HG03139 (cell line): ENCODE data around the gene MYO3B.
"Not testable (repeated sequence)": the region's sequence is repeated elsewhere in the genome, so short reads cannot be mapped to it uniquely, and the experiment has no call there.

Source experiments
- ATAC-seq: cut with Tn5 transposase; IDR thresholded peaks from one replicate; pipeline ENCODE4 v1.9.1; 2021; ENCODE audit not compliant: unreplicated experiment

MYO3B gene

GRCh38 chr2:170332676-170333402 lies 154.9 kb downstream of the MYO3B start:
- no peak for ATAC-seq

GRCh38 chr2:170335351-170335750 lies 157.4 kb downstream of the MYO3B start:
- ATAC-seq, result no peak

GRCh38 chr2:170336408-170336807 lies 158.5 kb downstream of the MYO3B start:
- ATAC-seq, result no peak

GRCh38 chr2:170336916-170337315 lies 159.0 kb downstream of the MYO3B start:
- ATAC-seq, result no peak

- no peak for ATAC-seq
Observed at GRCh38 chr2:170339322-170339721, 161.4 kb downstream of the MYO3B start.

GRCh38 chr2:170339750-170340692 lies 162.1 kb downstream of the MYO3B start:
- ATAC-seq, result no peak

GRCh38 chr2:170340693-170341068 lies 162.7 kb downstream of the MYO3B start:
- ATAC-seq, result no peak

GRCh38 chr2:170341684-170342623 lies 164.0 kb downstream of the MYO3B start:
- no peak for ATAC-seq

GRCh38 chr2:170344663-170345346 lies 166.9 kb downstream of the MYO3B start:
- ATAC-seq, result no peak

- no peak for ATAC-seq
Observed at GRCh38 chr2:170345607-170346006, 167.7 kb downstream of the MYO3B start.

GRCh38 chr2:170349269-170349668 lies 171.3 kb downstream of the MYO3B start:
- ATAC-seq, result not testable (repeated sequence)

GRCh38 chr2:170350929-170351826 lies 173.2 kb downstream of the MYO3B start:
- no peak for ATAC-seq

- no peak for ATAC-seq
Observed at GRCh38 chr2:170353723-170354122, 175.8 kb downstream of the MYO3B start.

GRCh38 chr2:170354388-170354787 lies 176.4 kb downstream of the MYO3B start:
- no peak for ATAC-seq

- ATAC-seq, result no peak
Observed at GRCh38 chr2:170354855-170355780, 177.2 kb downstream of the MYO3B start.

GRCh38 chr2:170359466-170359865 lies 181.5 kb downstream of the MYO3B start:
- ATAC-seq, result no peak

GRCh38 chr2:170360546-170361089 lies 182.7 kb downstream of the MYO3B start:
- no peak for ATAC-seq
